NCI-H82 treated with DMSO at 0.1 percent for 48 hours (cell line): ENCODE data around the gene CYFIP1.
A peak's percentile ranks its signal among the peaks of the same experiment; 100 is the strongest.
"Not testable (repeated sequence)": the region's sequence is repeated elsewhere in the genome, so short reads cannot be mapped to it uniquely, and the experiment has no call there.

Experiments
- DNase-seq: peaks from one replicate; lab custom pipeline; 2025; ENCODE audit not compliant: unreplicated experiment; lab: John Stamatoyannopoulos, UW

Gene CYFIP1

DNA sequence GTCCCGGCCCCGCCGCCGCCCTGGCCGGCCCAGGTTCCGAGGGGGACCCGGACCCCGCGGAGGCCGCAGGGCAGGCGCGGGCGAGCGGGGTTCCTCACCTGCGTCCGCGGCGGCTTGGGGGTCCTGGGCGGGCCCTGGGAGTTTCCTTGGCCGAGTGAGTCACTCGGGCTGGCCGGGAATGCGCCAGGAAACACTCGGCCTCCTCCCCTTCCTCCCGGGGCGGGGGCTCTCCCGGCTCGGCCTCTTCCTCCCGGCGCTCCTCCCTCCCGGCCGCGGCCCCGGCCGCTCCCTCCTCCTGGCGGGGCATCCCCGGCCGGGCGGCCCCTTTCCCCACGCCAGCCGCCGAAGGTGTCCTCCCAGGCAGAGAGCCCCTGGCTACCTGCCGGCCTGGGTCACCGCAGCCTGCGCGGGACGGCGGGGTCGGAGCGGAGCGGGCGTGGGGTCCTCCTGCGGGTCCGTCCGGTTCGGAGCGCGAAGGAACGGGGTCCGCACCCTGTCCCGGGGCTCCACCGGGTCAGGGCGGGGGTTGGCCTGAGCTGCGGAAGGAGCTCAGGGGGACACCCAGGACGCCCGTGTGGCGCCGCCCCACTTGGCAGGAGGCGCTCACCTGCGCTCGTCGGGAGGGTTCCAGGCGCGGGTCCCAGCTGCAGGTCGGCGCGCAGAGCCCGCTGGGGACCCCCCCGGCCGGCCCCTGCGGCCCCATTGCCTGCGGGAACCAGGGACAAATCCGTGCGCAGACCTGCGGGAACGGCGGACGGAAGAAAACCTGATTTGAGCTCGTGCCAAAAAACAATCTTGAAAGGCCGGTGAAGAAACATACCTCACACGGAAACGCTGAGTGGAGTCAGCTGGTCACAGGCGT lies at the start of gene CYFIP1:
Gene CYFIP1 (minus strand): TSS at position 180 of the 862 bp plus-strand sequence. CDS start 33,083 bp downstream, outside the sequence.
- no peak for DNase-seq

DNA sequence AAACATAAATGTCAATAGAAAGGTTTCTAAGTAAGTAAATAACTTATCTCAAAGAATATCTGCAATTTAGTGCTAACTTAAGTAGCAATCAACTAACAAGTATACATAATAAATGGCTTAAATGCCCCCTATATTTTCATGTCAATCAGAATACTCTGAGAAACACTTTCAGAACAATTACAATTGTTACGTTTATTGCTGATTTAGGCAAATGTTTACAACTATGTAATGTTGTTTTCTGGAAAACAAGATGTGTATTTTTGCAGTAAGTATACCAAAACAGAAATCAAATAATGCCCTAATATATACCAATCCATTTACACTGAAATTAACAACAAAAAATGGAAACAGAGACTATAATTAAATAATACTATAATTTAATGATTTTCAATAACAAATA lies 46.0 kb upstream of the CYFIP1 start:
- no peak for DNase-seq

GRCh38 chr15:23022156-23022555 lies 42.0 kb upstream of the CYFIP1 start:
- DNase-seq, result no peak

DNA sequence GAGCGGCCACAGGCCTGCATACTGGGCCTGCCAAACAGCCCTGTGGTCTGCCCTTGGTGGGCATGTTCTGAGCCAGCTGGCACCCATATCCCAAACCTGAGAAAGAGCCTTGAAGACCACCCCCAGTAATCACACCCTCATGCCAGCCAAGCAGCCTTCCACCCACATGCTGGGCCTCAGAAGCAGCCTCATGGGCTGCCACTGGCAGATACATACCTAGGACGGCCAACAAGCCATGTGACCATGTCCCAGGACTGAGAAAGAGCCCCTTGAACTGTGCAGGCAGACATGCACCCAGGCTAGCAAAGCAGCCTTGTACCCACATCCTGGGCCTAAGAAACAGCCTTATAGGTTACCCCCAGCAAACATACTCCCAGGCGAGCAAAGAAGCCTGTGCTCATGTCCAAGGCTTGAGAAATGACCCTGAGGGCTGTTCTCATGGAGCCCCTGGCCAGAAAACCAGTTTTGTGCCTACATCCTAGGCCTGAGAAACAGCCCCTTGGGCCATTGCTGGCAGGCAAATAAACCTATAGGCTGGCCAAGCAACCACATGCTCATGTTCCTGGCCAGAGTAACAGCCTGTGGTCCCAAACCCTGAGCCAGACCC lies 34.3 kb upstream of the CYFIP1 start:
- DNase-seq, result no peak

DNA sequence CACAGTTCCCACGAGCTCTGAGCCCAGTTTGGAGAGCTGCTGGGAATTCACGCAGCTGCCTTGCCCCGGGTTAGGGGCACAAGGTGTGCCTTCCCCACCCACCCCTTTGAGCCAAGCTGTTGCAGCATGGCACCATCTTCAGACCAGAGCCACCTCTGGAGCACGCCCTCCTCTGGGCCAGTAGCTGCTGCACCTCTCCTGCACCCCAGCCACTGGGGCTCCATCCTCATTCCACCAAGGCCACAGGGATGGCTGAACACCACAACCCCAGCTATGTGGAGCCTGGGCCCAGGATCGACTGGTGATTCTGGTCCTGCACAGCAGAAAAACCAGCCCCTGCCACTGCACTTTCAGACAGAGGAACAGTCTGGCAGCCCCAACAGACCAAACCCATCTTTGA lies 33.5 kb upstream of the CYFIP1 start:
- no peak for DNase-seq

GRCh38 chr15:23012616-23013015 lies 32.4 kb upstream of the CYFIP1 start:
- not testable (repeated sequence) for DNase-seq

DNA sequence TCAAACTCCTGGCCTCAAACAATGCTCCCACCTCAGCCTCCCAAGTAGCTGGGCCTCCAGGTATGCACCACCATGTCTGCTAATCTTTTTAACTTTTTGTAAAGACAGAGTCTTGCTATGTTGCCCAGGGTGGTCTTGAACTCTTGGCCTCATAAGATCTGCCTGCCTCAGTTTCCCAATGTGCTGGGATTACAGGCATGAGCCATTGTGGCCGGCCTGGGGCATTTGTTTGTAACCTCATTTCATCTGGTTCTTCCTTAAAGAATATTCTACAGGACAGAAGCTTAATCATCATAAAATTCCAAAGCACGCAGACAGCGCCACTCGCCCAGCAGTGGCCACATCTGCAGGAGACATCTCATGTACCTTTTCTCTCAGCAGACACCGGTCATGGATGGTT lies 23.6 kb upstream of the CYFIP1 start:
- DNase-seq, result no peak

- no peak for DNase-seq
Measured at GRCh38 chr15:23002920-23003319, 22.8 kb upstream of the CYFIP1 start.

- no peak for DNase-seq
Measured at GRCh38 chr15:22995795-22996194, 15.6 kb upstream of the CYFIP1 start.

GRCh38 chr15:22992024-22992326 lies 11.8 kb upstream of the CYFIP1 start:
- DNase-seq, result no peak

DNA sequence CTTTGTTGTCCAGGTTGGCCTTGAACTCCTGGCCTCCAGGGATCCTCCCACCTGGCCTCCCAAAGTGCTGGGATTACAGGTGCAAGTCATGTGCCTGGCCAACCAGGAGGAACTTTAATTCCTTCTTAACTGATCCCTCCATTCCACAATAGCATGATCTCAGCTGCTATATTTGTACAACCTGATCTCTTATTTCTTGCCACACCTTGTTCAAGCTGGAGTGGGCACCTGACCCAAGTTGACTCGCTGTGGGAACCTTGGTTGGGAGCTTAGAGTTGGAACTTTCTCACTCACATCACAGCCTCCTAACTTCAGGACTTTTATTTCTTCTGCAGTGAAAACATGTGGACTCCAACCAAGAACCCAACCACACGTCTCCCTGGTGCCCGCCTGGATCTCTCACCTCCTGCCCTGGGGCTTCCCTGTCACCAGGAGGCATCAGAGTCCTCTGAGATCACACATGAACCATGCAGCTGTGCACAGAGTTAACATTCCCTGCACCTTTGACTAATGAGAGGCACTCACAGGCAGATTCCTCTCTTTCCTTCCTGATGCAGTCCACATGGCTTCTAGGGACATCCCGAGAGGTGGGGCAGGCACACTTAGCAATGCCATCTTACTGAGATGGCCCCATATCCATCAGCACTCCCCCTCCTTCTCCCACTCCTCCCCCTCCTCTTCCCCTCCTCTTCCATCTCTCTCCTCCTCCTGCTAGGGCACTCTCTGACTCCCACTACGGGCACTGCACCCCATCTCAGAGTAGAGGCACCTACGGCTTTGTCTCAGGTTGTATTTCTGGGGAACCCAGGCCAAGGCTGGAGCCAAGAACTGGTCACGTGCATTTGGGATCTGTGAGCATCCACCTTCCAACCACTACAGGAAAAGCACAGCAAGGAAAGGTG lies 9.7 kb upstream of the CYFIP1 start:
- DNase-seq, result no peak

- no peak for DNase-seq
Measured at GRCh38 chr15:22988811-22989210, 8.6 kb upstream of the CYFIP1 start.

GRCh38 chr15:22981931-22982330 lies 1.8 kb upstream of the CYFIP1 start:
- peak; percentile 81 for DNase-seq

GRCh38 chr15:22981051-22981840 lies 1.1 kb upstream of the CYFIP1 start:
- no peak for DNase-seq

DNA sequence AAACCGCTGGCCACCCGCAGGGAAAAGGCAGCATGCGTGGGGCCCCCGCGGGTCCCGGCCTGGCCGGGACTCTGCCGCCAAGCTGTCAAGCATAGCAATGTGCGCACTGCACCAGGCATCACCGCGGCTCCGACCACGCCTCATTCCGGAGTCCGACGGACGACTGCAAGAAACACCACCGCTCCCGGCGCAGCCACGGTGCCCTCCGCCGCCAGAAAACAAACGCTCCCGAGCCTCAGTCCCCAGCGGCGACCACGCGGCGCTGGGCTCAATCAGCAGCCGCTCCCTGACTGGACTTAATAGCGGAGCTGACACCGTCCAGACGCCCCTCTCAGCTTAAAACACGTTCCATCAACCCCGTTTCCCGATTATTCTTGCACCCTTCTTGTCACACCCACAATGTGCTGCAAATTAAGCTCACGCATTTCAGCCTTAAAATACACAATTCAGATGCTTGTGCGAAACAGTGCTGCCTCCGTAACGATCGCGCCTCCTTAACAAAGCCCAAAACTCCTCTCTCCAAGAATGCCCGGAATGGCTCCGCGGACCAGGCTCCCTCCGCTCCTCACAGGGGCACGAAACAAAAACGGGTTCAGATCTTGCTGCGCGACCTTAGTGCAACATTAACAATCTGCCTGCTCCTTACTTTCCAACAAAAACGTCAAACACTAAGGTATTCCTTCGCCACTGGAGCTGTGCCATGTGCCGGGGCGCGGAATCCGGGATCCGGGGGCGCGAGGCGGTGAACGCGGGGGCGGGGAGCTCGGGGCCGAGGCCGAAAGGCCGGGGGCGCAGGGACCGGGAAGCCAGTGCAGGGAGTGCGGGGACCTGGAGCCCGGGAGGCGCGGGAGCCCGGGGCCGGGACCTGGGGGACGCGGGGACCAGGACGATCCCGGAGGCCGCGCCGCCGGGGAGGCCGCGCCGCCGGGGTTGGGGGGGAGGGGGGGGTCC lies 655 bp downstream of the CYFIP1 start:
- no peak for DNase-seq

GRCh38 chr15:22978691-22979237 lies 1.4 kb downstream of the CYFIP1 start:
- DNase-seq, result no peak

- no peak for DNase-seq
Measured at GRCh38 chr15:22974745-22975144, 5.4 kb downstream of the CYFIP1 start.

GRCh38 chr15:22973987-22974386 lies 6.2 kb downstream of the CYFIP1 start:
- DNase-seq, result no peak

DNA sequence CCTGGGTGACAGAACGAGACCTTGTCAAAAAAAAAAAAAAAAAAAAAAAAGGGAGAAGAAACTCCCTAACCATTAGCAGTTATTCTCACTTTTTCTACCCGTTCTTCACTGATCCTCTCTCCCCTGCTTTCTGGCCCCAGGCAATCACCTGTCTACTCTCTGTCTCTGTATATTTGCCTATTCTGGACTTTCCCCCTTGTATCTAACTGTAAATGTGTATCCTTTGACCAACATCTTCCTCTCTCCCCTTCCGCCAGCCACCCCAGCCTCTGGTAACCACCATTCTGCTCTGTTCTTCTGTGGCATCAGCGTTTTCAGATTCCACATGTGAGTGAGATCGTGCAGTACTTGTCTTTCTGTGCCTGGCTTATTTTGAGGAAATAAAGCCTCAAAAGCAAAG lies 6.9 kb downstream of the CYFIP1 start:
- no peak for DNase-seq

GRCh38 chr15:22969489-22969888 lies 10.7 kb downstream of the CYFIP1 start:
- DNase-seq, result no peak
